Liver (tissue), 9 donors: ENCODE results near the gene THBD. TPM values are rescaled to one million over a fixed set of nuclear protein-coding genes. Genes with fewer than 3 reads are reported as not detected.

Experiments used
- DNase-seq: peaks from one replicate; pipeline ENCODE4 v3.0.0-alpha.2; 2017; ENCODE audit warnings: low spot score
- H3K27ac ChIP-seq, 2 donors: one replicate each; pipeline ENCODE4 v1.7.0; 2013; ENCODE audit warnings: inconsistent platforms in 2 of 2, low read length in 2 of 2, control low read depth in 1 of 2, low read depth in 1 of 2, mild to moderate bottlenecking in 1 of 2
- H3K27me3 ChIP-seq, 4 donors: one replicate each; pipeline versions ENCODE4 v1.6.1 to v1.7.0; 2013; ENCODE audit warnings: low read length in 3 of 4, inconsistent platforms in 1 of 4, mild to moderate bottlenecking in 1 of 4, moderate library complexity in 1 of 4; ENCODE audit not compliant: control insufficient read depth in 4 of 4, insufficient read depth in 4 of 4
- H3K36me3 ChIP-seq, 4 donors: one replicate each; pipeline versions ENCODE4 v1.6.1 to v1.7.0; 2013; ENCODE audit warnings: low read length in 3 of 4, mild to moderate bottlenecking in 3 of 4, low read depth in 1 of 4, moderate library complexity in 1 of 4; ENCODE audit not compliant: control insufficient read depth in 4 of 4, insufficient read depth in 3 of 4
- H3K4me1 ChIP-seq, 4 donors: one replicate each; pipeline versions ENCODE4 v1.6.1 to v1.7.0; 2013; ENCODE audit warnings: low read length in 3 of 4, mild to moderate bottlenecking in 3 of 4, moderate library complexity in 1 of 4; ENCODE audit not compliant: control insufficient read depth in 4 of 4, insufficient read depth in 4 of 4
- H3K4me3 ChIP-seq, 3 donors: one replicate each; pipeline versions ENCODE4 v1.6.1 to v1.7.0; 2013; ENCODE audit warnings: low read length in 3 of 3, control low read depth in 1 of 3, low read depth in 1 of 3, mild to moderate bottlenecking in 1 of 3
- H3K9ac ChIP-seq, 2 donors: one replicate each; pipeline ENCODE4 v1.7.0; 2013; ENCODE audit warnings: low read length in 2 of 2, mild to moderate bottlenecking in 2 of 2, moderate library complexity in 2 of 2, control low read depth in 1 of 2, low read depth in 1 of 2
- H3K9me3 ChIP-seq, 4 donors: one replicate each; pipeline versions ENCODE4 v1.6.1 to v1.7.0; 2013; ENCODE audit warnings: low read length in 3 of 4; ENCODE audit not compliant: control insufficient read depth in 4 of 4
- GABPA ChIP-seq, 2 donors: IDR thresholded peaks in 1 of 2; conservative IDR thresholded peaks in 1 of 2; 2 replicates each; pipeline ENCODE4 v1.6.1; 2016; ENCODE audit warnings: antibody characterized with exemption in 2 of 2, mild to moderate bottlenecking in 1 of 2, moderate library complexity in 1 of 2
- JUND ChIP-seq, 2 donors: IDR thresholded peaks; 2 replicates each; pipeline ENCODE4 v1.6.1; 2016; ENCODE audit warnings: antibody characterized with exemption in 2 of 2
- MAX ChIP-seq: IDR thresholded peaks from 2 replicates; pipeline ENCODE4 v1.6.1; 2016; ENCODE audit warnings: antibody characterized with exemption
- NR2F2 ChIP-seq: IDR thresholded peaks from 2 replicates; pipeline ENCODE4 v1.6.1; 2016; ENCODE audit warnings: antibody characterized with exemption
- RAD21 ChIP-seq, 2 donors: IDR thresholded peaks; 2 replicates each; pipeline ENCODE4 v1.6.1; 2016; ENCODE audit warnings: antibody characterized with exemption in 2 of 2, mild to moderate bottlenecking in 2 of 2
- RXRA ChIP-seq, 2 donors: IDR thresholded peaks; 2 replicates each; pipeline ENCODE4 v1.6.1; 2017 to 2018; ENCODE audit warnings: antibody characterized with exemption in 2 of 2, mild to moderate bottlenecking in 1 of 2
- TAF1 ChIP-seq: conservative IDR thresholded peaks from 2 replicates; pipeline ENCODE4 v1.6.1; 2016; ENCODE audit warnings: antibody characterized with exemption, mild to moderate bottlenecking
- WGBS: extraction: QIAGEN DNeasy Blood & Tissue Kit; methylation state at CpG from one replicate; pipeline ENCODE4 v1.1.7; 2013; 5-methylcytosine and 5-hydroxymethylcytosine counted together
- polyA plus RNA-seq, 2 donors: library from polyadenylated mRNA; stranded (reverse) in 1 of 2; unstranded in 1 of 2; fragments of 200-250 nt in 1 of 2; fragments of >200 nt in 1 of 2; fragmentation: Nextera tagmentation in 1 of 2; extraction: Ambion mirVana in 1 of 2; gene quantifications; one replicate each; pipeline versions ENCODE4 v1.2.1 to v1.2.3, GENCODE V29; 2013 to 2015
- total RNA-seq, 2 donors: library from RNA; depleted of rRNA; stranded (reverse); fragments of >200 nt; gene quantifications; one replicate each; pipeline ENCODE4 v1.2.3, GENCODE V29; 2014
- TF ChIP-seq, protein P1 (sequence below): IDR thresholded peaks from 2 replicates; pipeline ENCODE4 v1.6.1; 2016; ENCODE audit warnings: antibody characterized with exemption, mild to moderate bottlenecking
- donor health status: healthy.
- donor health status: healthy.
- donor health status: healthy.
- donor health status: healthy.
- donor health status: healthy.

The THBD gene
- total and polyA plus RNA-seq, 4 donors, result 1.4 to 6.6 (median 3.1) TPM

- 82% methylated on average over 7 of the region's 7 CpGs for WGBS
- DNase-seq, result no peak
- H3K36me3 ChIP-seq, result no peaks in the 10 kb centered on the region
- no peak overlapping the region for H3K9ac ChIP-seq
- no peaks in the 10 kb centered on the region for H3K4me1 ChIP-seq
- peak overlapping the region in 1 of 2 donors; percentile 51 for H3K27ac ChIP-seq
- H3K9me3 ChIP-seq, result no peaks in the 10 kb centered on the region
- no peaks in the 10 kb centered on the region for H3K27me3 ChIP-seq
- no peak overlapping the region for H3K4me3 ChIP-seq
- no peak for TF ChIP-seq GABPA (IDR thresholded peaks at IDR 0.05 in 1 of 2, conservative IDR thresholded peaks at IDR 0.05 in 1 of 2)
- TF ChIP-seq MAX, result no peak
- TF ChIP-seq, protein P1, sequence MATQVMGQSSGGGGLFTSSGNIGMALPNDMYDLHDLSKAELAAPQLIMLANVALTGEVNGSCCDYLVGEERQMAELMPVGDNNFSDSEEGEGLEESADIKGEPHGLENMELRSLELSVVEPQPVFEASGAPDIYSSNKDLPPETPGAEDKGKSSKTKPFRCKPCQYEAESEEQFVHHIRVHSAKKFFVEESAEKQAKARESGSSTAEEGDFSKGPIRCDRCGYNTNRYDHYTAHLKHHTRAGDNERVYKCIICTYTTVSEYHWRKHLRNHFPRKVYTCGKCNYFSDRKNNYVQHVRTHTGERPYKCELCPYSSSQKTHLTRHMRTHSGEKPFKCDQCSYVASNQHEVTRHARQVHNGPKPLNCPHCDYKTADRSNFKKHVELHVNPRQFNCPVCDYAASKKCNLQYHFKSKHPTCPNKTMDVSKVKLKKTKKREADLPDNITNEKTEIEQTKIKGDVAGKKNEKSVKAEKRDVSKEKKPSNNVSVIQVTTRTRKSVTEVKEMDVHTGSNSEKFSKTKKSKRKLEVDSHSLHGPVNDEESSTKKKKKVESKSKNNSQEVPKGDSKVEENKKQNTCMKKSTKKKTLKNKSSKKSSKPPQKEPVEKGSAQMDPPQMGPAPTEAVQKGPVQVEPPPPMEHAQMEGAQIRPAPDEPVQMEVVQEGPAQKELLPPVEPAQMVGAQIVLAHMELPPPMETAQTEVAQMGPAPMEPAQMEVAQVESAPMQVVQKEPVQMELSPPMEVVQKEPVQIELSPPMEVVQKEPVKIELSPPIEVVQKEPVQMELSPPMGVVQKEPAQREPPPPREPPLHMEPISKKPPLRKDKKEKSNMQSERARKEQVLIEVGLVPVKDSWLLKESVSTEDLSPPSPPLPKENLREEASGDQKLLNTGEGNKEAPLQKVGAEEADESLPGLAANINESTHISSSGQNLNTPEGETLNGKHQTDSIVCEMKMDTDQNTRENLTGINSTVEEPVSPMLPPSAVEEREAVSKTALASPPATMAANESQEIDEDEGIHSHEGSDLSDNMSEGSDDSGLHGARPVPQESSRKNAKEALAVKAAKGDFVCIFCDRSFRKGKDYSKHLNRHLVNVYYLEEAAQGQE, result peak; percentile 39
These were observed 43.5 kb upstream of the THBD start for GRCh38 chr20:23092861-23093495.

DNA sequence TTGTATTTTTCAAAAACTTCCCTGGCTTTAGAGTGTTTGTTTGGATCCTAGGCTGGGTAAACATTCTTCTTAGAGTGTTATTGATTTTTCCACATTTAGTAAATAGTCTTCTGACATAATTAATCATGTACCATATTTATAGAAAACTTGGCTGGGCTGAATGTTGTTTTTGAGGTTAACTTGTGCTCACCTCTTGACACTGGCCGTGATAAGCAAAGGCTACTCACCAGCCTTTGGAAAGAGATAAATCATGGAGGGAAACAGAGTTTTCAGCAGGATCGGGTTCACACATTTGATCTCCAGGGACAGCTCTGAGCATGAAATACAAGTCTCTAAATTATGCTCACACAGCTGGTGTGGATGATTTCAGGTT, 42.9 kb upstream of the THBD start:
- TF ChIP-seq NR2F2 (peak; percentile 93), RAD21 (IDR thresholded peaks at IDR 0.05) (peak in 1 of 2 donors; percentile 8), RXRA (IDR thresholded peaks at IDR 0.05) (no peak), MAX (no peak)
- Histone ChIP-seq H3K4me3 (no peak overlapping the region), H3K9ac (no peak overlapping the region), H3K4me1 (no peaks in the 10 kb centered on the region), H3K27ac (peak overlapping the region; percentile 47 to 52), H3K27me3 (no peaks in the 10 kb centered on the region), H3K9me3 (no peaks in the 10 kb centered on the region), H3K36me3 (no peaks in the 10 kb centered on the region)
- WGBS, result 19% methylated on average over 2 of the region's 2 CpGs
- no peak for DNase-seq

DNA sequence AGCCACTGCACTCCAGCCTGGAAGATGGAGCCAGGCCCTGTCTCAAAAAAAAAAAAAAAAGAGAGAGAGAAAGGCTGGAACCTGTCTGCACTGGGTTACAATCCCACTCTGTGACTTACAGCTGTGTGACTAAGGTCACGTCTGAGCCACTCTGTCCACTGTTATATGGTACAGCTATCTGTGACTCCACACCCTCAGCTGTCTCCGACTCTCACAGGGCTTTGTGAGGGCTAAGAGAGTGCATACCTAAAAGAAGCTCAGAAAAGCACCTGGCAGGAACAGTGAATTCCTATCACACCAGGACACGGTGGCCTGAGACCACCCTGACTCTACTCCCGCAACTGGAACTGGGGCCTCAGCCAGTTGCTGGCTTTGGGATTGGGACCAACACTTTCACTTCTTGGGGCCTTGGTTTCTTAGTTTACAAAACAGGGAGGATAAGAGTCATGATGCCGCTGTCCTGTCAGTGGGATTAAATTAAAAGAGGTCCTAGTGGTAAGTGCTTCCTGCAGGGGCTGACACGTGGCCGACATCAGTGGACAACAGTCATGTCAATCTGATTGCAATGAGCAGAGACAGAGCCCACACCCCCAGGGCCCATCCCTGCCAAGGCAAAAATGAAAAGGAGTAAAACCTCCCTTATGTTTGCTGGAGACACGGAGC, 42.4 kb upstream of the THBD start:
- WGBS, result 45% methylated on average over 8 of the region's 8 CpGs
- H3K27ac ChIP-seq, result peak overlapping the region; percentile 47 to 52
- H3K4me3 ChIP-seq, result no peak overlapping the region

More for the DNA sequence above, 42.4 kb upstream of the THBD start:
- H3K9me3 ChIP-seq, result no peaks in the 10 kb centered on the region
- H3K27me3 ChIP-seq, result no peaks in the 10 kb centered on the region
- no peaks in the 10 kb centered on the region for H3K4me1 ChIP-seq
- TF ChIP-seq JUND (IDR thresholded peaks at IDR 0.05) (no peak), TAF1 (no peak), RAD21 (IDR thresholded peaks at IDR 0.05) (no peak), RXRA (IDR thresholded peaks at IDR 0.05) (no peak)
- TF ChIP-seq, protein P1, result peak; percentile 6
- no peak for DNase-seq
- H3K9ac ChIP-seq, result no peak overlapping the region
- no peaks in the 10 kb centered on the region for H3K36me3 ChIP-seq
